GM21717 (cell line): ENCODE data around the gene PARP14.
A peak's percentile ranks its signal among the peaks of the same experiment; 100 is the strongest.
"Not testable (repeated sequence)": the region's sequence is repeated elsewhere in the genome, so short reads cannot be mapped to it uniquely, and the experiment has no call there.

Source experiments
- ATAC-seq: cut with Tn5 transposase; IDR thresholded peaks from one replicate; pipeline ENCODE4 v1.9.1; 2021; ENCODE audit warnings: mild to moderate bottlenecking, moderate library complexity; ENCODE audit not compliant: unreplicated experiment

Gene PARP14

DNA sequence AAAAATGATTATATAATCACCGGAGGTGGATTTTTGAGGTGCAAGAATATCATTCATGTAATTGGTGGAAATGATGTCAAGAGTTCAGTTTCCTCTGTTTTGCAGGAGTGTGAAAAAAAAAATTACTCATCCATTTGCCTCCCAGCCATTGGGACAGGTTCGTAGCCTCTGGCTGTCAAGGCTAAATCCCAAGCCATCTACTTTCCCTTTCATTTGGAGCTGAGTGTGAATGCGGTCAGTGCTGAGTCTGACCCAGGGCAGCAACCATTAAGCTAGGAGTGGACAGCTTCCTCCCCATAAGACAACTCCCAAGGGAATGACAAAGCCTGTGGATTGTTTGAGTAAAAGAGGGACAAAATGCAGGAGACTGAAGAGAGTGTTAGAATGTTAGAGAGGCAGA, 33.6 kb downstream of the PARP14 start:
- ATAC-seq, result no peak

DNA sequence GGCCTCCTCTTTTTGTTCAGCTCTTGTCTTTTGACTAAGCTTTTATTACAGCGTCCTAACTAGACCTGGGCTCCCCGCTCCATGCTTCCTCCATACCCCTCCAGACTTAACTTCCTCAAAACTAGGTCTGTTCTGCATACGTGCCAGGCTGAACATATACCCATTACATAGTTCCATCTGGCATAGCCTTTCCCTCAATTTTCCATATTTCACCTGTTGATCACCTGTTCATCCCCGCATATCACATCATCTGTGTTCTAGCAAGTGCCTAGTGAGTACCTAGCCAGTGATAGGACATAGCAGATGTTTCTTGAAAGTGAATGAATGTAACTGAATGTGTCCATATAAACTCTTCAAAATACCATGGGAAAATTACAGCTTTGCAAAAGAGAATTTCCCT, 36.0 kb downstream of the PARP14 start:
- ATAC-seq, result no peak

DNA sequence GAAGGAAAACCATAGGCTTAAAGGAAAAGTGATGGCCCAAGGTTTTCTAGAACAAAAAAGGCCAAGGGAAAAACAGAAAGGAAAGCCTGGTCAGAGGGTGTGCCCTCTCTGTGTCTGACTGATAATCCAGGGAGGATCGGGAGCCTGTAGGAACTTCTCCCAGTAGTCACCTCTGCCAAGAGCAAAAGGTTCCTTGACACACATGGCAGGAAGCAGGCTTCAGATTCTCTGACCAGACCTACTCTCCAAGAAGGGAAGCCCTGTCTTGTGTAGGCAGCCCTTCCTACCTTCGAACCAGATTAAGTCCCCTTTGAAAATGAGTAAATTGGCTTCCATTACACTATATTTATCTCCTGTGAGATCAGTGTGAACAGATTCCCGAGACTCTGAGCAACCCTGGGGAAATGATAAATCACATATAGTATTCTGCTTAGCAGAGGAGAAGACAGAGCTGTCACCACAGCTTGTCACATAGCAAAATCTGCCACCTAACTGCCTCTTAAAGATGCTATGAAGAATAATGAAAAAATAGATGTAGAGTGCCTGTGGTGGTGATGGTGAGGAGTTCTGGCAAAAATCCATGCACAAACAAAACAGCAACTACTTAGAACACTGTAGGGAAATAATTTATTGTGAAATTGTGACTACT, 38.8 kb downstream of the PARP14 start:
- ATAC-seq, result no peak

DNA sequence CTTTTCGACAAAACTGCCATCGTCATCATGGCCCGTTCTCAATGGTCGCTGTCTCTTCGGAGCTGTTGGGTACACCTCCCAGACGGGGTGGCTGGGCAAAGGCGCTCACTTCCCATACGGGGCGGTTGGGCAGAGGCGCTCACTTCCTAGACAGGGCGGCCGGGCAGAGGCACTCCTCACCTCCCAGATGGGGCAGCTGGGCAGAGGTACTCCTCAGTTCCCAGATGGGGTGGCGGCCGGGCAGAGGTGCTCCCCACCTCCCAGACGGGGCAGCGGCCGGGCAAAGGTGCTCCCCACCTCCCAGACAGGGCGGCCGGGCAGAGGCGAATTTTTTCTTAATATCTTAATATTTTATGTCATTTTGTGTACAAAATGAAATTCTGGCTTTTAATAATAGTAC, 44.5 kb downstream of the PARP14 start:
- ATAC-seq, result no peak

DNA sequence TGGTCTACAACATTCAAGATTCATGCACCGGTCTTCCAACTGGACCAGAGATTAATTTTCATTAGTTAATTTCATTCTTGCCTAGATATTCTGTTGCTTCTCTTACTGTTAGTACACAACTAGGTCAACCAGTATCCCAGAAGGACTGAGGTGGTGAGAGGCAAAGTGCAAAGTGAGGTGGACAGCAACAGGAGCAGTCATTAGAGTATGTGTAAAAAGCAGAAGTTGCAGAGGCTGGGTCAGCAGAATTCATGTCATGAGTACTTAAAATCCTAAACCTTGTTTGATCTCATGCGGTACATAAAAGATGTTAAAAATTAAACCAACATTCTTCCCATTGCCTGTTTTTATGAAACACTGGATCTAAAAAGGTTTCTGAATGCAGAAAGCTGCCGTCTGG, 46.7 kb downstream of the PARP14 start:
- no peak for ATAC-seq

DNA sequence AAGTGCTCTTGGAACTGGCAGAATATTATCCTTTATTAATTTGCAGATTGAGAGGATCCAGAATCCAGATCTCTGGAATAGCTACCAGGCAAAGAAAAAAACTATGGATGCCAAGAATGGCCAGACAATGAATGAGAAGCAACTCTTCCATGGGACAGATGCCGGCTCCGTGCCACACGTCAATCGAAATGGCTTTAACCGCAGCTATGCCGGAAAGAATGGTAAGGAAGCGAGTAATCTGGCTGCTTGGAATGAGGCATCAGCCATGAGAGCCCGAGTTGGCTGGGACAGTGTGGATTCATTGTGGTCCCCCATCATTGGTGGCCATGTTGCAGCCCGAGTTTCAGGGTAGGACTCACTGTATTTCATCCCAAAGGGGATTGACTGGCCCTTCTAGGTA, 47.1 kb downstream of the PARP14 start:
- ATAC-seq, result no peak

DNA sequence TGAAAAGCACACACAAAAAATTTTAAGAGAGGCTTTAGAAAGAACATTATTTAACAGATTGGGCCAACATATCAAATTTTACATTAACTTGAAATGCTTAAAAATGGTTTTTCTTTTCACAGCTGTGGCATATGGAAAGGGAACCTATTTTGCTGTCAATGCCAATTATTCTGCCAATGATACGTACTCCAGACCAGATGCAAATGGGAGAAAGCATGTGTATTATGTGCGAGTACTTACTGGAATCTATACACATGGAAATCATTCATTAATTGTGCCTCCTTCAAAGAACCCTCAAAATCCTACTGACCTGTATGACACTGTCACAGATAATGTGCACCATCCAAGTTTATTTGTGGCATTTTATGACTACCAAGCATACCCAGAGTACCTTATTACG, 47.5 kb downstream of the PARP14 start:
- no peak for ATAC-seq

GRCh38 chr3:122728756-122729514, 48.3 kb downstream of the PARP14 start:
- no peak for ATAC-seq

GRCh38 chr3:122730240-122730639, 49.6 kb downstream of the PARP14 start:
- ATAC-seq, result no peak

DNA sequence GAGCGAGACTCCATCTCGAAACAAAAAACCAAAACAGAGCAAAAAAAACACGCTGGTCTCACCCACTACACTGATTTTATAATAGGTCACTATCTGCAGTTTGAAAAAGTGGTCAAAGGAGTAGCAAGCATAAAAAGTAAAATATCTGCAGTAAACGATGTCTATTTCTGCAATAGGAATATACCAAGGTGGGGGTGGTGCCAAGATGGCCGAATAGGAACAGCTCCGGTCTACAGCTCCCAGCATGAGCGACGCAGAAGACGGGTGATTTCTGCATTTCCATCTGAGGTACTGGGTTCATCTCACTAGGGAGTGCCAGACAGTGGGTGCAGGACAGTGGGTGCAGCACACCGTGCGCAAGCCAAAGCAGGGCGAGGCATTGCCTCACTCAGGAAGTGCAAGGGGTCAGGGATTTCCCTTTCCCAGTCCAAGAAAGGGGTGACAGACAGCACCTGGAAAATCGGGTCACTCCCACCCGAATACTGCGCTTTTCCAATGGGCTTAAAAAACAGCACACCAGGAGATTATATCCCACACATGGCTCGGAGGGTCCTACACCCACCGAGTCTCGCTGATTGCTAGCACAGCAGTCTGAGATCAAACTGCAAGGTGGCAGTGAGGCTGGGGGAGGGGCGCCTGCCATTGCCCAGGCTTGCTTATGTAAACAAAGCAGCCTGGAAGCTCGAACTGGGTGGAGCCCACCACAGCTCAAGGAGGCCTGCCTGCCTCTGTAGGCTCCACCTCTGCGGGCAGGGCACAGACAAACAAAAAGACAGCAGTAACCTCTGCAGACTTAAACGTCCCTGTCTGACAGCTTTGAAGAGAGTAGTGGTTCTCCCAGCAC, 52.3 kb downstream of the PARP14 start:
- not testable (repeated sequence) for ATAC-seq

GRCh38 chr3:122739172-122739571, 58.5 kb downstream of the PARP14 start:
- ATAC-seq, result no peak

DNA sequence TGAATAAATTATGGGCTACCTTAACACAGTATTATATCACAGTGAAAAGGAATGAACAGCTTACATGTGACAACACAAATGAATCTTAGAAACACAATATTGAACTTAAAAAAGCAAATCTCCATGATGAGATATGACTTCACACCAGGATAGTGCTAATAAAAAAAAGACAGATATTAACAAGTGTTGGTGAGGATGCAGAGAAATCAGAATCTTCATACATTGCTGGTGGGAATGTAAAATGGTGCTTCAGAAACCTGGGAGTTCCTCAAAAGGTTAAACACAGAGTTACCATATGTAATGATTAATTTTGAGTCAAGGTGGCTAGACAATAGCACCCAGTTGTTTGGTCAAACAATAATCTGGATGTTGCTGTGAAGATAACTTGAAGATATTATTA, 61.6 kb downstream of the PARP14 start:
- no peak for ATAC-seq

- no peak for ATAC-seq
Observed at GRCh38 chr3:122743581-122744120, 63.0 kb downstream of the PARP14 start.

- no peak for ATAC-seq
Observed at GRCh38 chr3:122745369-122746021, 64.9 kb downstream of the PARP14 start.

GRCh38 chr3:122747295-122747694, 66.7 kb downstream of the PARP14 start:
- ATAC-seq, result not testable (repeated sequence)

DNA sequence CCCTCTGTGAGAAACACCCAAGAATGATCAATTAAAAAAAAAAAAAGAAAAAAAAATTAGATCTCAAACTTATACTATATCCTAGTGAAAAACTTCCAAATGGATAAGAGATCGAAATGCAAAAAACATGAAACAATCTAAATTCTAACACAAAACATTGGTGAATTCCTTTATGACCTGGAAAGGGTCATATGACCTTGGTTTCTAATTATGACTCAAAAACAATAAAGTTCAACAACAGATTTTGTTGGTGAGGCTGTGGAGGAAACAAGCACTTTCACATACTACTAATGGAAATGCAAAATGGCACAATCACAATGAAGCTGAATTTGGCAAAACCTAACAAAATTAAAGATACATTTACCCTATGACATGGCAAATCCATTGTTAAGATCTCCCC, 67.7 kb downstream of the PARP14 start:
- ATAC-seq, result no peak

- peak; percentile 53 for ATAC-seq
Observed at GRCh38 chr3:122754929-122755328, 74.3 kb downstream of the PARP14 start.

DNA sequence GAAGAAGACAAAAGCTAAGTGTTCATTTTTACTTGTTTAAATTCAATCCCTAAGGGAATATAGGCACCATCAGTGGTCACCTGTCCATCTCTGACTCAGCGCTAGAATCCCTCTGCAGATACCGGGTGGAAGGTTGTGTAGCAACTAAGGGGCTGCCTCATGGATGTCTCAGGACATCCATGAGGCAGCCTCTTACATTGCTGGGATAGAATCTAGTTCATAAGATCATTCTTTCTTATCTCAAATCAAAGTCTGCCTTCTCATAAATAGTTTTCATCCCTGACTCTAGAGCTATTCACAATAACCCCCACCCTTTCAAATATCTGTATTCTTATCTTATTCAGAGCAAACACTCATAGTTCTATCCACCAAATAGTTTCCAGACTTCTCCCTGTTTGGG, 74.9 kb downstream of the PARP14 start:
- ATAC-seq, result no peak

- no peak for ATAC-seq
Observed at GRCh38 chr3:122758877-122759560, 78.4 kb downstream of the PARP14 start.
